ENCODE results near the gene ZNF333.
"Not testable (repeated sequence)": the region's sequence is repeated elsewhere in the genome, so short reads cannot be mapped to it uniquely, and the experiment has no call there.

Gene ZNF333

GRCh38 chr19:14767466-14767971 lies 77.7 kb downstream of the ZNF333 start:
- in situ Hi-C loops (cut with HindIII; ENCODE audit: low sequenced_read_pairs) = no loop called here

GRCh38 chr19:14768001-14768400 lies 78.2 kb downstream of the ZNF333 start:
- in situ Hi-C loops (cut with HindIII; ENCODE audit: low sequenced_read_pairs) = no loop called here

- in situ Hi-C loops (cut with HindIII; ENCODE audit: low sequenced_read_pairs) = no loop called here
These were observed 79.4 kb downstream of the ZNF333 start for GRCh38 chr19:14769201-14769600.

GRCh38 chr19:14770136-14770535 lies 80.3 kb downstream of the ZNF333 start:
- in situ Hi-C loops (cut with HindIII; ENCODE audit: low sequenced_read_pairs) = no loop called here

GRCh38 chr19:14770944-14771839 lies 81.3 kb downstream of the ZNF333 start:
- in situ Hi-C loops (cut with HindIII; ENCODE audit: low sequenced_read_pairs) = no loop called here

- in situ Hi-C loops (cut with HindIII; ENCODE audit: low sequenced_read_pairs) = no loop called here
These were observed 82.6 kb downstream of the ZNF333 start for GRCh38 chr19:14772467-14772866.

GRCh38 chr19:14772995-14773394 lies 83.1 kb downstream of the ZNF333 start:
- in situ Hi-C loops (cut with HindIII; ENCODE audit: low sequenced_read_pairs) = no loop called here

- in situ Hi-C loops (cut with HindIII; ENCODE audit: low sequenced_read_pairs) = not testable (repeated sequence)
These were observed 83.9 kb downstream of the ZNF333 start for GRCh38 chr19:14773722-14774121.

- in situ Hi-C loops (cut with HindIII; ENCODE audit: low sequenced_read_pairs) = no loop called here
These were observed 84.5 kb downstream of the ZNF333 start for GRCh38 chr19:14774373-14774772.

GRCh38 chr19:14775326-14775725 lies 85.5 kb downstream of the ZNF333 start:
- in situ Hi-C loops (cut with HindIII; ENCODE audit: low sequenced_read_pairs) = not testable (repeated sequence)

GRCh38 chr19:14775869-14776586 lies 86.2 kb downstream of the ZNF333 start:
- in situ Hi-C loops (cut with HindIII; ENCODE audit: low sequenced_read_pairs) = no loop called here

GRCh38 chr19:14777645-14778044 lies 87.8 kb downstream of the ZNF333 start:
- in situ Hi-C loops (cut with HindIII; ENCODE audit: low sequenced_read_pairs) = not testable (repeated sequence)

GRCh38 chr19:14778110-14778845 lies 88.4 kb downstream of the ZNF333 start, which contains the start of gene ADGRE2:
TSS of gene ADGRE2 (minus strand) at chr19:14778560. CDS start at chr19:14776756, 1,804 bp downstream.
- in situ Hi-C loops (cut with HindIII; ENCODE audit: low sequenced_read_pairs) = not testable (repeated sequence)

GRCh38 chr19:14779151-14779550 lies 89.3 kb downstream of the ZNF333 start:
- in situ Hi-C loops (cut with HindIII; ENCODE audit: low sequenced_read_pairs) = no loop called here

GRCh38 chr19:14780622-14781225 lies 90.9 kb downstream of the ZNF333 start:
- in situ Hi-C loops (cut with HindIII; ENCODE audit: low sequenced_read_pairs) = not testable (repeated sequence)

GRCh38 chr19:14781713-14782536 lies 92.1 kb downstream of the ZNF333 start:
- in situ Hi-C loops (cut with HindIII; ENCODE audit: low sequenced_read_pairs) = not testable (repeated sequence)

- in situ Hi-C loops (cut with HindIII; ENCODE audit: low sequenced_read_pairs) = no loop called here
These were observed 93.0 kb downstream of the ZNF333 start for GRCh38 chr19:14782626-14783409.

All from DLD1 (cell line).